Erythroblast (primary cell): Measurements from ENCODE around the gene CEACAM16.

ENCODE experiments used
- DNase-seq, 2 experiments: peaks; one replicate each; lab custom pipeline; 2025; lab: John Stamatoyannopoulos, UW
- GATA1 ChIP-seq: IDR thresholded peaks from 2 replicates; pipeline ENCODE4 v1.6.1; 2011; ENCODE audit warnings: low read depth, mild to moderate bottlenecking, control low read depth, low read length, moderate library complexity
- POLR2A ChIP-seq: IDR thresholded peaks from 2 replicates; pipeline ENCODE4 v1.6.1; 2011; ENCODE audit warnings: mild to moderate bottlenecking, low read length

CEACAM16 gene, protein sequence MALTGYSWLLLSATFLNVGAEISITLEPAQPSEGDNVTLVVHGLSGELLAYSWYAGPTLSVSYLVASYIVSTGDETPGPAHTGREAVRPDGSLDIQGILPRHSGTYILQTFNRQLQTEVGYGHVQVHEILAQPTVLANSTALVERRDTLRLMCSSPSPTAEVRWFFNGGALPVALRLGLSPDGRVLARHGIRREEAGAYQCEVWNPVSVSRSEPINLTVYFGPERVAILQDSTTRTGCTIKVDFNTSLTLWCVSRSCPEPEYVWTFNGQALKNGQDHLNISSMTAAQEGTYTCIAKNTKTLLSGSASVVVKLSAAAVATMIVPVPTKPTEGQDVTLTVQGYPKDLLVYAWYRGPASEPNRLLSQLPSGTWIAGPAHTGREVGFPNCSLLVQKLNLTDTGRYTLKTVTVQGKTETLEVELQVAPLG

GRCh38 chr19:44698492-44699201 lies at the start of gene CEACAM16:
TSS of gene CEACAM16 (plus strand) at chr19:44699151. CDS start at chr19:44701457, 2,306 bp downstream.
- no peak for DNase-seq
- TF ChIP-seq POLR2A (no peak), GATA1 (no peak)

DNA sequence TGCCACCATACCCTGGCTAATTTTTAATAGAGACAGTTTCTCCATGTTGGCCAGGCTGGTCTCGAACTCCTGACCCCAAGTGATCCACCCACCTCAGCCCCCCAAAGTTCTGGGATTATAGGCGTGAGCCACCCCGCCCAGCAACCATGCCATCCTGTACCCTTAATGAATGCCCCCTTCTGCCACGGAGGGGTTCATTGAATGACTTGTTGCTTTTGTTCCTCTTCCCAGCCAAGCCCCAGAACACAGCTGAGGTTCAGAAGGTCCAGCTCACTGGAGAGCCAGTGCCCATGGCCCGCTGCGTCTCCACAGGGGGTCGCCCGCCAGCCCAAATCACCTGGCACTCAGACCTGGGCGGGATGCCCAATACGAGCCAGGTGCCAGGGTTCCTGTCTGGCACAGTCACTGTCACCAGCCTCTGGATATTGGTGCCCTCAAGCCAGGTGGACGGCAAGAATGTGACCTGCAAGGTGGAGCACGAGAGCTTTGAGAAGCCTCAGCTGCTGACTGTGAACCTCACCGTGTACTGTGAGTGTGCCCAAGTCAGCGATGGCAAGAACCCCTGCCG lies 49.3 kb upstream of the CEACAM16 start:
- no peak for TF ChIP-seq GATA1
- no peak for TF ChIP-seq POLR2A
- DNase-seq, result no peak

- TF ChIP-seq POLR2A (no peak), GATA1 (no peak)
- no peak for DNase-seq
Measured at GRCh38 chr19:44653343-44653742, 45.6 kb upstream of the CEACAM16 start.

DNA sequence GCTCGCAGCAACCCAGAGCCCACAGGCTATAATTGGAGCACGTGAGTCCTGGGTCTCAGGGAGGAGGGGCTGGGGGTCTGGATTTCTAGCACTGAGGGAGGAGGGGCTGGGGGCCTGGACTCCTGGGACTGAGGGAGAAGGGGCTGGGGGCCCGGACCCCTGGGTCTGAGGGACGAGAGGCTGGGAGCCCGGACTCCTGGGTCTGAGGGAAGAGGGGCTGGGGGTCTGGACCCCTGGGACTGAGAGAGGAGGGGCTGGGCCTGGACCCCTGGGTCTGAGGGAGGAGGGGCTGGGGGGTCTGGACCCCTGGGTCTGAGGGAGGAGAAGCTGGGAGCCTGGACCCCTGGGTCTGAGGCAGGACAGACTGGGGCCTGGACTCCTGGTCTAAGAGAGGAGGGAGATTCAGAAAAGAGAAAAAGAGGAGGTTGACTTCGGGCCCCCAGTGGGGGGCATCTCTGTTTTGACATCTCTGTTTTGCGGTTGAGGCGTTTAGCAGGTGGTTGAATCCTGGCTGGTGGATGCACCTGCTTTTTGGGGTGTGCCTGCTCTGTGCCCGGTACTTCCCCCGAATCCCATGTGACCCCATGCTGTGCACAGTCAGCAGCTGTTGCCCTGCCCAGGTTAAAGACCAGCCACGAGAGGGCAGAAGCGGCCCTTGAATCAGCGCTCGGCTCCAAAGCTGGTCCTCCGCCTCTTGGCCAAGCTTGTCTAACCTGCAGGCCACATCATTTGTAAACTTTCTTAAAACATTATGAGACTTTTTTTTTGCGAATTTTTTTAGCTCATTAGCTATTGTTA lies 44.8 kb upstream of the CEACAM16 start:
- TF ChIP-seq POLR2A, result no peak
- TF ChIP-seq GATA1, result no peak
- DNase-seq, result peak; percentile 43 to 60

- DNase-seq, result peak; percentile 61 to 76
- TF ChIP-seq POLR2A (no peak), GATA1 (no peak)
Measured at GRCh38 chr19:44657211-44657921, 41.6 kb upstream of the CEACAM16 start.

- DNase-seq, result no peak
- TF ChIP-seq GATA1, result no peak
- no peak for TF ChIP-seq POLR2A
Measured at GRCh38 chr19:44658069-44658733, 40.8 kb upstream of the CEACAM16 start.

DNA sequence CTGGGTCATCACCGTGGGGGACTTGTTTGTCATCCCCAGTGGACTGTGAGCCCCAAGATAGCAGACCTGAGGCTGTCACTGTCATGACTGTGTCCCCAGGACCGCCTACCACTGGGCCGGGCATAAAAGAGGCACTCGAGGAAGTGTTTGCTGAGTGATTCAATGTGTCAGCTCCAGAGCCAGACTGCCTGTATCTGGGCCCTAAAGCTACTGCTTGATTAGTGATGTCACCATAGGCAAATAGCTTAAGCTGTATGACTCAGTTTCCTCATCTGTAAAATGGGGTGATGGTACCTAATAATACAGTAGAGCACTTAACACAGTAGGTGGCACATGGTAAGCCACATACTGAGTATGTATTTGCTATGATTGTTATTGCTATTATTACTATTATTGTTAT lies 38.9 kb upstream of the CEACAM16 start:
- TF ChIP-seq POLR2A (no peak), GATA1 (no peak)
- DNase-seq, result no peak

GRCh38 chr19:44661205-44661604 lies 37.7 kb upstream of the CEACAM16 start:
- TF ChIP-seq POLR2A (no peak), GATA1 (no peak)
- DNase-seq, result no peak

DNA sequence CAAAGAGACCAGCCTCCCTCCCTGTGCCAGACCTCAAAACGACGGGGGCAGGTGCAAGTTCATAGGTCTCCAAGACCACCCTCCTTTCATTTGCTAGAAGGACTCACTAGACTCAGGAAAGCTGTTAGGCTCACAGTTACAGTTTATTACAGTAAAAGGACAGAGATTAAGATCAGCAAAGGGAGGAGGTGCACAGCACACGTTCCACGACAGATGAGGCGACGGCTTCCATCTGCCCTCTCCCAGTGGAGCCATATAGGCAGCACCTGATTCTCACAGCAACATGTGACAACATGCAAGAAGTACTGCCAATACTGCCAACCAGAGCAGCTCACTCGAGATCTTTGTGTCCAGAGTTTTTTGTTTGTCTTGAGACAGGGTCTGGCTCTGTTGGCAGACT lies 37.0 kb upstream of the CEACAM16 start:
- TF ChIP-seq GATA1, result no peak
- TF ChIP-seq POLR2A, result no peak
- DNase-seq, result no peak

DNA sequence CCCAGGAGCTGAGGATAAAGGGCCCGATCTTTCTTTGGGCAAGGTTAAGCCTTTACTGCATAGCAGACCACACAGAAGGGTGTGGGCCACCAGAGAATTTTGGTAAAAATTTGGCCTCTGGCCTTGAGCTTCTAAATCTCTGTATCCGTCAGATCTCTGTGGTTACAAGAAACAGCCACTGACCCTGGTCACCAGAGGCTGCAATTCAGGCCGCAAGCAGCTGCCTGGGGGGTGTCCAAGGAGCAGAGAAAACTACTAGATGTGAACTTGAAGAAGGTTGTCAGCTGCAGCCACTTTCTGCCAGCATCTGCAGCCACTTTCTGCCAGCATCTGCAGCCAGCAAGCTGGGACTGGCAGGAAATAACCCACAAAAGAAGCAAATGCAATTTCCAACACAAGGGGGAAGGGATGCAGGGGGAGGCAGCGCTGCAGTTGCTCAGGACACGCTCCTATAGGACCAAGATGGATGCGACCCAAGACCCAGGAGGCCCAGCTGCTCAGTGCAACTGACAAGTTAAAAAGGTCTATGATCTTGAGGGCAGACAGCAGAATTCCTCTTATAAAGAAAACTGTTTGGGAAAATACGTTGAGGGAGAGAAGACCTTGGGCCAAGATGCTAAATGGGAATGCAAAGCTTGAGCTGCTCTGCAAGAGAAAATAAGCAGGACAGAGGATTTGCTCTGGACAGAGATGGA lies 36.1 kb upstream of the CEACAM16 start:
- DNase-seq, result no peak
- no peak for TF ChIP-seq POLR2A
- TF ChIP-seq GATA1, result no peak

- TF ChIP-seq GATA1 (no peak), POLR2A (no peak)
- DNase-seq, result no peak
Measured at GRCh38 chr19:44663996-44664395, 35.0 kb upstream of the CEACAM16 start.

DNA sequence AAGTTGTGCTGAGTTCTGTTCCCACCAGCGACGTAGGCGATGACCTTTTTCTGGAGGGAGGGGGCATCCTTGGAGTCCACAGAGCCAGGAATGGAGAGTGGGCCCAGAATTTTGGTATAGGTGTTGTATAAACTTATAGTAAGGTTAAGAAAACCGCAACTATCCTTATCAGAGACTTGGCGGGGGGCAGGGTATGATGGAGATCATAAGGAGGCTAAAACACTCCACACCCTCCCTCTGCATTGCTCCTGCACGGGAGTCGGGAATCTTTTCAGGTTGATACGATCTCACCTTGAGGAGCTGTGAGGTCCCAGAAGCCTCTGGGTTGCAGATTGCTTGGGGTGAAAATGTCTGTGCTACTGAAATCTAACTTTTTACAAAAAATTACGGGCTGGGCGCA lies 34.0 kb upstream of the CEACAM16 start:
- DNase-seq, result no peak
- TF ChIP-seq GATA1 (no peak), POLR2A (no peak)
